ENCODE measurements around the gene GINS2. TPM values are rescaled to one million over a fixed set of nuclear protein-coding genes. Genes with fewer than 3 reads are reported as not detected.

The GINS2 gene
- total RNA-seq, 1 donor from 2014 or later = 0.26 TPM

- Histone ChIP-seq H3K4me3 (ENCODE audit: low read depth, low read length) (no peak overlapping the region), H3K27me3 (ENCODE audit: control insufficient read depth, insufficient read depth, low read length) (no peaks in the 10 kb centered on the region), H3K36me3 (ENCODE audit: control insufficient read depth, insufficient read depth, low read length) (peaks cover 2% of the 10 kb centered on the region)
- TF ChIP-seq CTCF (IDR thresholded peaks at IDR 0.05; ENCODE audit: insufficient read depth, low read length, severe bottlenecking) = no peak
- DNase-seq (ENCODE audit: low read depth) (no peak), FAIRE-seq (no peak)
Measured at GRCh38 chr16:85641305-85641704, 47.4 kb downstream of the GINS2 start.

GRCh38 chr16:85640585-85640984 lies 48.2 kb downstream of the GINS2 start:
- Histone ChIP-seq H3K36me3 (ENCODE audit: control insufficient read depth, insufficient read depth, low read length) (peaks cover 2% of the 10 kb centered on the region), H3K27me3 (ENCODE audit: control insufficient read depth, insufficient read depth, low read length) (no peaks in the 10 kb centered on the region), H3K4me3 (ENCODE audit: low read depth, low read length) (no peak overlapping the region)
- FAIRE-seq = no peak
- TF ChIP-seq CTCF (IDR thresholded peaks at IDR 0.05; ENCODE audit: insufficient read depth, low read length, severe bottlenecking) = no peak
- DNase-seq (ENCODE audit: low read depth) = no peak

- peaks cover 2% of the 10 kb centered on the region for H3K36me3 ChIP-seq (ENCODE audit: control insufficient read depth, insufficient read depth, low read length)
- no peaks in the 10 kb centered on the region for H3K27me3 ChIP-seq (ENCODE audit: control insufficient read depth, insufficient read depth, low read length)
- no peak for FAIRE-seq
- no peak for TF ChIP-seq CTCF (IDR thresholded peaks at IDR 0.05; ENCODE audit: insufficient read depth, low read length, severe bottlenecking)
- no peak overlapping the region for H3K4me3 ChIP-seq (ENCODE audit: low read depth, low read length)
- DNase-seq (ENCODE audit: low read depth) = no peak
Measured at GRCh38 chr16:85640254-85640558, 48.5 kb downstream of the GINS2 start.

GRCh38 chr16:85639529-85640253 lies 49.1 kb downstream of the GINS2 start:
- no peaks in the 10 kb centered on the region for H3K27me3 ChIP-seq (ENCODE audit: control insufficient read depth, insufficient read depth, low read length)
- peak; percentile 55 for DNase-seq (ENCODE audit: low read depth)
- TF ChIP-seq CTCF (IDR thresholded peaks at IDR 0.05; ENCODE audit: insufficient read depth, low read length, severe bottlenecking) = peak; percentile 38
- no peak overlapping the region for H3K4me3 ChIP-seq (ENCODE audit: low read depth, low read length)
- no peak for FAIRE-seq
- peaks cover 2% of the 10 kb centered on the region for H3K36me3 ChIP-seq (ENCODE audit: control insufficient read depth, insufficient read depth, low read length)

GRCh38 chr16:85638695-85639409 lies 49.9 kb downstream of the GINS2 start:
- no peak for TF ChIP-seq CTCF (IDR thresholded peaks at IDR 0.05; ENCODE audit: insufficient read depth, low read length, severe bottlenecking)
- no peaks in the 10 kb centered on the region for H3K27me3 ChIP-seq (ENCODE audit: control insufficient read depth, insufficient read depth, low read length)
- no peak for FAIRE-seq

More at GRCh38 chr16:85638695-85639409, 49.9 kb downstream of the GINS2 start:
- DNase-seq (ENCODE audit: low read depth) = no peak
- Histone ChIP-seq H3K4me3 (ENCODE audit: low read depth, low read length) (no peak overlapping the region), H3K36me3 (ENCODE audit: control insufficient read depth, insufficient read depth, low read length) (peaks cover 2% of the 10 kb centered on the region)
